Right lobe of liver (tissue), 4 donors: ENCODE measurements around the gene NR2C2AP.

Experiments
- POLR2A ChIP-seq: fragments of 450-650 bp; IDR thresholded peaks from one replicate; pipeline ENCODE4 v1.6.1; 2017; ENCODE audit warnings: antibody characterized with exemption, mild to moderate bottlenecking
- TF ChIP-seq, protein P1 (sequence below), 4 donors: fragments of 200-600 bp in 3 of 4; fragments of 450-650 bp in 1 of 4; IDR thresholded peaks; one replicate each; pipeline versions ENCODE4 v1.5.1 to v1.8.0; 2016 to 2022; ENCODE audit warnings: antibody characterized with exemption in 4 of 4, mild to moderate bottlenecking in 2 of 4
- donor health status: DM: no; HTN: no; CAD: no.
- donor health status: DM: no; HTN: no; CAD: no.
- donor health status: DM: no; HTN: yes; CAD: no.

DNA sequence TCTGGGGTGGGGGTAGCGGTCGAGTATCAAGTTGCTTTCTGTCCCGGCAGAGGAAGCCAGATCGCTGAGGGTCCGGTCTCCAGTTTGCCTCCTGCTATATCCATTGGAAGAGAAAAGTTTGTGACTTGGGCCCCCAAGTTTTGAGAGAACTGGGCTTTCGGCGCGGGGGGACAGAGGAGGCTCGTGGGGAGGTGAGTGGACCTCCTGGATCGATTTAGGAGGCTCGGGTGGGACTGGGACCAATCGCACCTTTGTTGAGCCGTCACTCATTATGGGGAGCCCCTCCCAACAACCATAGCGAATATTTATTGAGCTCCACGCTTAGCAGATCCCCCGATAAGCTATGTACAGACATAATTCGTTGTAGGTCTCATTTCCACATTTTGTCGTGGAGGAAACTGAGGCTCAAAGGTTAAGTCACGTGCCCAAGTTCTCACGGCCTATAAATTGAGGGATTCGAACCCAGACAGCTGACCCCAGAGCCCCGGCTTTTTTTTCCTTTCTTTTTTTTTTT, 10.2 kb downstream of the NR2C2AP start:
- TF ChIP-seq, protein P1, sequence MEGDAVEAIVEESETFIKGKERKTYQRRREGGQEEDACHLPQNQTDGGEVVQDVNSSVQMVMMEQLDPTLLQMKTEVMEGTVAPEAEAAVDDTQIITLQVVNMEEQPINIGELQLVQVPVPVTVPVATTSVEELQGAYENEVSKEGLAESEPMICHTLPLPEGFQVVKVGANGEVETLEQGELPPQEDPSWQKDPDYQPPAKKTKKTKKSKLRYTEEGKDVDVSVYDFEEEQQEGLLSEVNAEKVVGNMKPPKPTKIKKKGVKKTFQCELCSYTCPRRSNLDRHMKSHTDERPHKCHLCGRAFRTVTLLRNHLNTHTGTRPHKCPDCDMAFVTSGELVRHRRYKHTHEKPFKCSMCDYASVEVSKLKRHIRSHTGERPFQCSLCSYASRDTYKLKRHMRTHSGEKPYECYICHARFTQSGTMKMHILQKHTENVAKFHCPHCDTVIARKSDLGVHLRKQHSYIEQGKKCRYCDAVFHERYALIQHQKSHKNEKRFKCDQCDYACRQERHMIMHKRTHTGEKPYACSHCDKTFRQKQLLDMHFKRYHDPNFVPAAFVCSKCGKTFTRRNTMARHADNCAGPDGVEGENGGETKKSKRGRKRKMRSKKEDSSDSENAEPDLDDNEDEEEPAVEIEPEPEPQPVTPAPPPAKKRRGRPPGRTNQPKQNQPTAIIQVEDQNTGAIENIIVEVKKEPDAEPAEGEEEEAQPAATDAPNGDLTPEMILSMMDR (IDR thresholded peaks at IDR 0.05), result no peak
- no peak for TF ChIP-seq POLR2A
